ENCODE measurements around the gene BCOR. TPM values are rescaled to one million over a fixed set of nuclear protein-coding genes. Genes with fewer than 3 reads are reported as not detected.

Gene BCOR
- total and polyA plus RNA-seq, 9 of the 15 experiments (the other 6 are each of a cell fraction or from before 2014, with no cell fraction given), result 27.5 to 113 (median 37.6) TPM

DNA sequence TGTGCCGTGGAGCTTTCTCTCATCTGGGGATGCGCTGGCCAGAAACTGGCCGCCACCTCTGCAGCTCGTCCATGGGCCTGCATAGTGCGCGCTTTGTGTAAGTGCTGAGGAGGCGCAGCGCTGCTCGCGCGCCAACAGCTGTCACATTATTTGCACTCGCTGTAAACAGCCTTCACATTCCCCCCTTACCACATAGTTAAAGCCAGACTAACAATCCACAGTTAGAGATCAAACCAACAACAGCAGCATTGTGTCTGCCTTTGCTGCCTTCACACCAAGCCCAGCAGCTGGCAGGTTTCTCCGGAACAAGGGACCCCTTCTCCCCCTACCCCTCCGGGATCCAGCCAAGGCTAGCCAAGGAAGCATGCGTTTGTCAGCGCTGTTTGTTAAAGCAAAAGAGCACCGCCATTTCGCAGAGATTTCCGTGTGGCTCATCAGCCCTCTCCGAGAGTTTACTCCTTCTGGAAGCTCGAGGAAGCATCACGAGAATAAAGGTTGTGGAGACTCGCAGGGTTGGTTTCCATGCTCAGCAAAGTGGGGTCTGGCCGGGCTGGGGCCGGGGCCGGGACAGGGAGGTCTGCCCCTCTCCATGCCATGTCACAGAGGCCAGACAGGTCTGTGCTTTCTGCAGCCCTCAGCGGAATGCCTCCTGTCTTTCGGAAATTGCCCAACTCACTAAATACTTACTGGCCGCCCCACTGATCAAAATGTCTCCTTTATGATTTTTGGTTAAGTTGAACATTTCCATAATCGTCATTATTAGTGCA lies 11.0 kb downstream of the BCOR start (continued):
- TF ChIP-seq RBM14 (IDR thresholded peaks at IDR 0.05; ENCODE audit: borderline replicate concordance, insufficient read depth, low read depth, low read length), result no peak

DNA sequence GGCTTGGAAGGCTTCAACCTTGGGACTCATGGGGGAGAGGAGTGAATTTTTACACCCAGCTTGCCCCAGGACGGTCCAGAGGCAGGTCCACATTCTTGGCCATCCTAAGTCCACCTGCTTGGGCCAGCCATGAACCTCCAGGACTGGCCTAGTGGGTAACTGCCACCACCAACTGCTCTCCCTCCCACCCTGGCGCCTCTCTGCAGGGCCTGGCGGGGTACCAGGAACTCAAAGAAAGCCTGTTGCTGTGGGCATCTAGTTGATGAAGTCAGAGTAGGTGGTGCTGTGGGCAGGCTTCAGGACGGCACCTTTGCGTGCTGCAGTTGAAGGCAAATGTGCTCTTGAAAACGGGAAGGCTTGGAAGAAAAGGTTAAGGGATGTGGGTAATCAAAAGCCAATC lies 12.0 kb downstream of the BCOR start:
- Histone ChIP-seq H4K20me1 (replicated peaks; ENCODE audit: control insufficient read depth, insufficient read depth, low read length) (peaks cover 98% of the 10 kb centered on the region), H3K4me1 (replicated peaks in 1 of 2; ENCODE audit: control insufficient read depth in 2 of 2, insufficient read depth in 2 of 2, low read length in 2 of 2) (peaks cover 64 to 69% of the 10 kb centered on the region in 2 experiments), H3K4me3 (no peak overlapping the region), H3K9me1 (ENCODE audit: control insufficient read depth, insufficient read depth, low read length) (peaks cover 23% of the 10 kb centered on the region), H3K36me3 (ENCODE audit: control insufficient read depth, insufficient read depth, low read length) (peaks cover 67% of the 10 kb centered on the region), H3K79me2 (ENCODE audit: control insufficient read depth, insufficient read depth, low read length) (peaks cover 100% of the 10 kb centered on the region), H3K27me3 (ENCODE audit: control insufficient read depth in 2 of 2, insufficient read depth in 2 of 2, low read length in 2 of 2) (no peaks in the 10 kb centered on the region), H2AFZ (ENCODE audit: low read depth, low read length) (no peak overlapping the region), H3K9ac (ENCODE audit: insufficient read depth in 1 of 2, low read depth in 2 of 2, low read length in 2 of 2) (peak overlapping the region in 1 of 2 experiments; percentile 8; a peak in 1 of 4 replicates), H3K27ac (ENCODE audit: extremely low read depth, low read depth, low read length) (no peak overlapping the region), H3K9me3 (replicated peaks; ENCODE audit: control insufficient read depth, insufficient read depth, low read depth, low read length) (no peaks in the 10 kb centered on the region), H3K4me2 (ENCODE audit: insufficient read depth, low read length) (peak overlapping the region; percentile 63)
- DNase-seq (ENCODE audit: extremely low read depth in 1 of 4, low spot score in 3 of 4), result no peak
- no peak for FAIRE-seq
- WGBS (ENCODE audit: insufficient coverage, low coverage, missing lambda C conversion rate), result 58% methylated on average over 6 of the region's 6 CpGs
- ChIA-PET POLR2A (interaction anchor here (0.6 to 2.8 kb wide), 10 partner anchors 8 to 268 kb away, joined by 3 to 12 read pairs (median 4); partner anchors contain the start of gene BCOR), CTCF (ENCODE audit: low intra/inter-chr PET ratio) (no interaction called here)
- in situ Hi-C loops (cut with MboI), result no loop called here
- no peak for TF ChIP-seq PPARD (CRISPR knock-in tag; IDR thresholded peaks at IDR 0.05)
- TF ChIP-seq TEAD1 (CRISPR knock-in tag; IDR thresholded peaks at IDR 0.05), result peak in 1 of 2 experiments; percentile 7; a peak in 1 of 4 replicates
- no peak for ATAC-seq
- intact Hi-C loops (cut with micrococcal nuclease), result no loop called here
- BruUV-seq (replicated peaks), result no TSS peak
